HG03175 (cell line): Measurements from ENCODE around the gene DCUN1D2.

Experiments
- ATAC-seq: cut with Tn5 transposase; IDR thresholded peaks from one replicate; pipeline ENCODE4 v1.9.1; 2021; ENCODE audit warnings: mild to moderate bottlenecking, moderate library complexity; ENCODE audit not compliant: unreplicated experiment

DCUN1D2 gene

DNA sequence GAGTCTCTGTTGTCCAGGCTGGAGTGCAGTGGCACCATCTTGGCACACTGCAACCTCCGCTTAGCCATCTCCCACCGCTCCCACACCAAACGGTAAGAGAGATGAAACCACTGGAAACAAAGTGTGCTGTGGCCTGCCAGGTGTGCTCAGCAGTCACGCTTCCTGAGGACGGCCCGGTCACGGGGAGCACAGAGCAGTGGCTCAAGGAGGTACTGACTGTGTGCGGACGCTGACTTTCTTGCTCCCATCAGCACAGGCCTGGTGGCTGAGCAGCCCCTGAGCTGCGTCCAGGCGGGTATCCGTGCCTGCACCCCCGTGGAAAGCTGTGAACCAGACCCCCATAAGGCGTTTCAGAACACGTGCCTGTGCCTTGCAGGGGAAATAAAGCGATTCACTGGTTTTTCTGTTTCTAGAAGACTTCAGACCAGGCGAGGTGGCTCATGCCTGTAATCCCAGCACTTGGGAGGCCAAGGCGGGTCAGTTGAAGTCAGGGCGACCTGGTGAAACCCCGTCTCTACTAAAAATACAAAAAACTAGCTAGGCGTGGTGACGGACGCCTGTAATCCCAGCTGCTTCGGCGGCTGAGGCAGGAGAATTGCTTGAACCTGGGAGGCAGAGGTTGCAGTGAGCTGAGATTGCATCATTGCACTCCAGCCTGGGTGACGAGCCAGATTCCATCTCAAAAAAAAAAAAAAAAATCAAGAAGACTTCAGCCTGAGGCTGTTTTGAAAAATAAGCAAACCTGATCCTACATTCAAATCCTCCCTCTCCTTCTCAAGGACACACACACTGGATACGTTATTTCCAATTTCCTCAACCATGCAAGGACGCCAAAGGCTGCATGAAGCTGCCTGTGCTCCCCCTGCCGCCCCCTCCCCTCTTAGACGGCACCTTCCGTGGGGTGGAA, 62.7 kb downstream of the DCUN1D2 start:
- no peak for ATAC-seq

- no peak for ATAC-seq
Observed at GRCh38 chr13:113426591-113426986, 63.9 kb downstream of the DCUN1D2 start.

DNA sequence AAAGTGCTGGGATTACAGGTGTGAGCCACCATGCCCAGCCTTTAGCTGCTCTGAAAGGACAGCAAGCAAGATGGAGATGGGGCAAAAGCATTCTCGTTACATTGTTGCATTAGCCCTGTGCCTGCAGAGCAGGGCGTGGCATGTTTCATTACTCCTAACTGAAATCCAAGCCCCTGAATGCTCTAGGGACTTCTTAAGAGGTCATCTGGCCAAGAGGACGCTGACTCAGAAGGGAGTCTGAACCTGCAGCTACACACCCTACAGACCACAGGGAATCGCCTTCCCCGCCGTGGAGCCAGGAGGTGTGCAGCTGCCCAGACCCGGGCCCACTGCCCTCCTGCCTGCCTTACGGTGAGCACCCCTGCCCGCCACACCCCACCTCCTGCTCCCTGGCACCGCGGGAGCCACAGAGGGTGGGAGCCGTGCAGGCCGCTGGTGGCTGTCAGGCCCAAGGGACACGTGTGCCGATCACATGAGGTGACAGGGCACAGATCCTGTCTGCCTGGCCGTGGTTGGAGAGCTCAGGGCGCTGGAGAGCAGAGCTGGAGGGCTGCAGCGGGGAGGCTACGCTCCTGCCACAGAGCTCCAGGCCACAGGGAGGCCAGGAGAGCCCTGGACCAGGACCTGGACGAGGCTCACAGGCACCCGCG, 64.4 kb downstream of the DCUN1D2 start:
- ATAC-seq, result no peak

GRCh38 chr13:113423520-113424163, 66.9 kb downstream of the DCUN1D2 start:
- no peak for ATAC-seq

DNA sequence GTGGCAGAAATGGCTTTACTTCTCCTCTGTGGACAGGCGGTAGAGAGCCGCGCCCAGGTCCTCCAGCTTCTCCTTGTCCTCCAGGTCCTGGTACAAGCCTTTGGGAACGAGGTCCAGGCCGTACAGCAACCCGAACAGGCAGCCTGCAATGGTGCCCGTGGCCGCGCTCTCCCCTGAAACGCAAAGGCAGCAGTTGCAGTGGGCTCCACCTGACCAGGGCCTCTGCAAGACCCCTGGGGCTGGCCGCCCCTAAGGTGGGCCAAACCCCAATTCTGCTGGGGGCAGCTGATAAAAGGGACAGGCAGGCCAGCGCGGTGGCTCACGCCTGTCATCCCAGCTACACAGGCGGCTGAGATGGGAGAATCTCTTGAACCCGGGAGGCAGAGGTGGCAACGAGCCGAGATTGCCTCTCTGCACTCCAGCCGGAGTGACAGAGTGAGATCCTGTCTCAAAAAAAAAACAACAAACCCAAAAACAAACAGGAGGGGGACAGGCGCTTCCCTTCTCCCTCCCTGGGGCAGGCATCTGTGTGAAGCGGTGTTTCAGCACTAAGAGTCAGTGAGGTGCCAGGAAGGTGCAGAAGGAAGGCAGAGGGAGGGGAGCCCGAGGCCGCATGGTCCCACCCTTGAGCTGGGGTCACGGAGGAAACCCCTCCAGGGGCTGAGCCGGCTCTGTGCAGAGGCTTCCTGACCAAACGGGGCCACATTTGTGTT, 67.5 kb downstream of the DCUN1D2 start:
- no peak for ATAC-seq

DNA sequence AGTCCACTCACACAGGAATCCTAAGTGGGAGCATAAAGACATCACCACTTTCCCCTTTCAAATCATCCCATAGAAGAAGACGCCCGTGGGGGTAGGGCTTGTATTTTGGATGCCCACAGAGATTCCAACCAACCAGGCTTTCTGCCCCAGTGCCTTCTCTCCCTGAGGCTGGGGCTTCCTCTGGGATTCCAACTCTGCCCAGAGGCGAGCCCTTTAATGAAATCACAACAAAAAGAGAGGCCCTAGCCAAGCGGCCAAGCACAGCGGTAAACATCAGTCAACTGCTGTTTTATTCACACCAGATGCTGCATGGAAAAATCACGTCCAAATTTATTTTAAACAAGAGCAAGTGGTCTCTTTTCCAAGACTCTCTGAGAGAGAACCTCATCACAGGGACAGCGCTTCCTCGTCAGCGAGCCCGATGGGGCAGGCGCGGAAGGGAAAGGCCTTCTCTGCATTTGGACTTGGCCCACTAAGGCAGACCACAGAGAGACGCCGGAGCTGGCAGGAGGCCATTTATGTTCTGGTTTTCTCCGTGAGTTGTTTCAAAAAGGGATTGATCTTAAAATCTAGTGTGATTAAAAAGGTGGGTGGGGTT, 68.7 kb downstream of the DCUN1D2 start:
- no peak for ATAC-seq

- no peak for ATAC-seq
Observed at GRCh38 chr13:113420833-113421600, 69.5 kb downstream of the DCUN1D2 start.

- no peak for ATAC-seq
Observed at GRCh38 chr13:113420232-113420631, 70.3 kb downstream of the DCUN1D2 start.

DNA sequence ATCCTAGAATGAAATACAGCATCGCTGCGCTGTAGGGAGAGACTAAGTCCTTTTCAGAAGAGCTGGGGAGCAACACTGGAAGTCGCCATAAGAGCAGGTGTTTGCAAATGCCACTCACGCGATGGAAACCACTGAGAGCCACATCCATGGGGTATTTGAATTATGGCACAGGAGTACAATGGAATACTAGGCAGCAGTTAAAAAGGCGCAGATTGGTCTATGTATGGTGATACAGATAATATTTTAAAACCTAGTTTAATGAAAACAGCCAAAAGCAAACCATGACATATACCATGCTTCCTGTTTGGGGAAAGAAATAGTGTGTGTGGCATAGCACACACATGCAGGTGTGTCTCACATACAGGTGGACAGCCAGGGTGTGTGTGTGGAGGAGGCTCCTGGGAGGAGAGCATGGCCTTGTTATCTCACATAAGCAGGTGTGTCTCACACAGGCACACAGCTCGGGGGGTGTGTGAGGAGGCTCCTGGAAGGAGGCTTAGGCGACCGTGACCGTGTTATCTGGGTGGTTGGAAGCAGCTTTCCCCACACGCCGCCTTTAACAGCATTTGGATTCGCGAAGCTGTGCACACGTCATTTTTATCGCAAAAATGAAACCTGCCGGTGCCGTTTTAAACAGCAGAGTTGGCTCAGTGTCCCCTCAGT, 70.8 kb downstream of the DCUN1D2 start:
- no peak for ATAC-seq

DNA sequence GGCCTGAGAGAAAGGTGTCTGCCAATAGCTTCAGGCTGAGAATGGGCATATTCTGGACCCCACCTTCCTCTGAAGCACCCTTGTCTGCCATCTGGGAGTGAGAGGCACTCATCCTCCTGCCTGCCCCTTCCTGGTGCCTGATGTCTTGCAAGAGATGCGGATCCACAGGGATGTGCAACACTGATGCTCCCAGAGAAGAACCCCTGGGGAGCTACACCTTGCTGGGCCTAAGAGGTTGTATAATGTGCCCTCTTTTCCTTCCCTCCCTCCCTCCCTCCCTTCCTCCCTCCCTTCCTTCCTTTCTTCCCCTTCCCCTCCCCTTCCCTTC, 71.8 kb downstream of the DCUN1D2 start:
- no peak for ATAC-seq

- ATAC-seq, result no peak
Observed at GRCh38 chr13:113417836-113418721, 72.4 kb downstream of the DCUN1D2 start.

- no peak for ATAC-seq
Observed at GRCh38 chr13:113417008-113417751, 73.3 kb downstream of the DCUN1D2 start.

DNA sequence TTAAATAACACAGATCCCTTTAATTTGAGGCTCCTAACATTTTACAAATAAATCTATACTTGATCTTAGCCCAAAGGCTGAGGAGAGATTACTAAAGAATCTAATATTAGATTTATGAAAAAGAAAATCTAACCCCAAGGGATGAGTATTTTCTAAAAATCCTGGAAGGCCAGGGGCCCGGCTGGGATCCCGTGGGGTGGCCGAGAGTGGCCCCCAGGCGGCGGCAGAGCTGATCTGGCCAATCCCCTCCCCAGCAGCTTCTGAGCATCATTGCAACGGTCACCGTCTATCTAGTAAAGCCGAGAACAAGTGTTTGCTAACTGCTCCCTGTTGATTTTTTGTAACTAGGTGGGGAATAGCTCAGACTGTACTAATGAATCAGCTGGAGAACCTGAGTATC, 74.7 kb downstream of the DCUN1D2 start:
- ATAC-seq, result no peak

DNA sequence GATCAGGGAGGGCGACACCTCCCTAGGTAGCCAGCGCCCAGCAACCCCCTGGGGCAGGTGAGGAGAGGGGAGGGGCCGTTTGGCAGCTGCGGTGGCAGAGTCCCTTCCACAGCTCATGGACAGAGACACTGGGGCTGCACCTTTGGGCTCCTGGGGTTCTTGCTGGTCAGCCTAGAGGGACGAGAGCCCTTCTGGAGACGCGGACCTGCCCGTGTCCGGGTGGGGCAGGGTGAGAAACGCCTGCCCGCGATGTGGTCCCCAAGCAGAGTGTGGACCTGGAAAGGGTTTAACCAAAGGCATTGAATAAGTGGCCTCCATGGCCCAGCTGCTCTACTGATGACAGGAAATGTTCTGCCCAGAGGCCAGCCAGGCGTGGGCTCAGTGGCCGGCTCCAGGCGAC, 75.5 kb downstream of the DCUN1D2 start:
- no peak for ATAC-seq

GRCh38 chr13:113414335-113414734, 76.2 kb downstream of the DCUN1D2 start:
- ATAC-seq, result no peak

DNA sequence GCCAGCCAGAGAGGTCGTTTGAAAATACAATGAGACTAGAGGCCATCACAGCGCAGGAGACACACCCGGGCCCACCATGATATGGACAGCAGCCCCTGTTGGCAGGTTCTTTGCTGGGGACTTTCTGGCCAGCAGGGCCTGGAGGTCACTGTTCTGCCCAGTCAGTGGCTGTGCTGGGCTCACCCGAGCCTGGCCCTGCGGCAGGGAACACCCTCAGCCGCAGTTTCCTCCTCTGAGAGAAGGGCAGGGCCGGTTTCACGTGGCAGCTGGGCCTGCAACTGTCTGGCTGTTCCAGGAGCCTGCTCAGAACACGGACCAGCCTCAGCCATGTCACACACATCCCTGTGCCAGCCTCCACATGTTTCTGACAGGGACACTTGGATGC, 76.6 kb downstream of the DCUN1D2 start:
- ATAC-seq, result no peak

DNA sequence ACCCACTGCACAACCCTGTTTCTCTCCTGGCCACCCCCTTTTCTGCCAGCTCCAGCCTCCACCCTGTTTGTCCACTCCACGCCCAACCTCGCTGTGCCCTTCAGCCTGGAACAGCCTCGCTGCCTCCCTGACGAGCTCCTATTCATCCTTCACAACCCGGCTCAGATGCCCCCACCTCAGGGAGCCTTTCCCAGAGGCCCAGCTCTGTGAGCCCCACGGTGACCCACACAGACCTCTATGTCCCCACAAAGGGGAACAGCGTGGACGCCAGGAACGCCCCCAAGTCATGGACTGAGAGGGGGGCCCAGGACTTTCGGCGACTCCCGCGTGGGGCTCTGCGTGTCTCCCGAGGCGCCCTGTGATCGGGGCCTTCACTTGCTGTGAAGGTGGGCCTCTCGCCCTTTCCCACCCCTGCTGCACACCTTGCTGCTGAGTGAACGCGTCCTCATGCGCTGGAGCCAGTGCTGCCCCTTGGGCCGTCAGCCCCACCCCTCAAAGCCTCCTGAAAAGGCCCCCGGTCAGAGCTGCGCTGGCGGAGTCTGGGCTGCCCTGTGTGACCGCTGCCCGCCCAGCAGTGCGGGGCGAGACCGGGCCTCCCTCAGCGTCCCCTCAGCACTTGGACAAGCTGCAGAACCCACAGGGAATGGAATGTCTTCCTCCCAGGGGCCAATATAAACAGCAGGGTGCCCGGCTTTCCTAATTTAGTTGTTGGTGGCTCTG, 77.2 kb downstream of the DCUN1D2 start:
- no peak for ATAC-seq
